Uterus (tissue), 2 donors: ENCODE data around the gene UTP25.

ENCODE experiments used
- POLR2A ChIP-seq, 2 donors: fragments of 450-650 bp; IDR thresholded peaks; one replicate each; pipeline ENCODE4 v1.6.1; 2016; ENCODE audit warnings: antibody characterized with exemption in 2 of 2, mild to moderate bottlenecking in 1 of 2, moderate library complexity in 1 of 2
- TF ChIP-seq, protein P1 (sequence below), 4 experiments: fragments of 200-600 bp in 2 of 4; fragments of 450-650 bp in 2 of 4; sonication (generic) in 2 of 4; IDR thresholded peaks; one replicate each; pipeline ENCODE4 v1.5.1; 2016 to 2019; ENCODE audit warnings: antibody characterized with exemption in 4 of 4, mild to moderate bottlenecking in 2 of 4, moderate library complexity in 1 of 4

DNA sequence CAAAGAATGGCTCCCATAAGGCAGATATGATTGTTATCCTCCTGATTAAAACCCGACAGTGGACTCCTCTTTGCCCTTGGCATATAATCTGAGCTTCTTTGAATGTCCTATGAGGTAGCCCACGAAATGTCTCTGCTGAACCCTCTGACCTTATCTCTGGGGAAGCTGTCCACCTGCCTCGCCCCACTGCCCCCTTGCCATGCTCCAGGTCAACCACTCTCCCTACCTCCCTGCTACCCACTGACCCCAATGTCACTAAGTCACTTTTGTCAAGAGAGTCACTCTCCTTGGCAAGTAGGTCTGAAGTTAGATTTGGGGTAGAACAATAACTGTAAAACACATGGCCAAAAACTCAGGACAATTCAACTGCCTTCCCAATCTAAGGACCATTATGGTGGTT is 54.5 kb downstream of the UTP25 start:
- TF ChIP-seq, protein P1, sequence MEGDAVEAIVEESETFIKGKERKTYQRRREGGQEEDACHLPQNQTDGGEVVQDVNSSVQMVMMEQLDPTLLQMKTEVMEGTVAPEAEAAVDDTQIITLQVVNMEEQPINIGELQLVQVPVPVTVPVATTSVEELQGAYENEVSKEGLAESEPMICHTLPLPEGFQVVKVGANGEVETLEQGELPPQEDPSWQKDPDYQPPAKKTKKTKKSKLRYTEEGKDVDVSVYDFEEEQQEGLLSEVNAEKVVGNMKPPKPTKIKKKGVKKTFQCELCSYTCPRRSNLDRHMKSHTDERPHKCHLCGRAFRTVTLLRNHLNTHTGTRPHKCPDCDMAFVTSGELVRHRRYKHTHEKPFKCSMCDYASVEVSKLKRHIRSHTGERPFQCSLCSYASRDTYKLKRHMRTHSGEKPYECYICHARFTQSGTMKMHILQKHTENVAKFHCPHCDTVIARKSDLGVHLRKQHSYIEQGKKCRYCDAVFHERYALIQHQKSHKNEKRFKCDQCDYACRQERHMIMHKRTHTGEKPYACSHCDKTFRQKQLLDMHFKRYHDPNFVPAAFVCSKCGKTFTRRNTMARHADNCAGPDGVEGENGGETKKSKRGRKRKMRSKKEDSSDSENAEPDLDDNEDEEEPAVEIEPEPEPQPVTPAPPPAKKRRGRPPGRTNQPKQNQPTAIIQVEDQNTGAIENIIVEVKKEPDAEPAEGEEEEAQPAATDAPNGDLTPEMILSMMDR (IDR thresholded peaks at IDR 0.05): no peak
- TF ChIP-seq POLR2A (IDR thresholded peaks at IDR 0.05): no peak
